Aorta (tissue), 5 donors: Measurements from ENCODE around the gene IPP. TPM values are rescaled to one million over a fixed set of nuclear protein-coding genes. Genes with fewer than 3 reads are reported as not detected.
"Not testable (repeated sequence)": the region's sequence is repeated elsewhere in the genome, so short reads cannot be mapped to it uniquely, and the experiment has no call there.

ENCODE experiments used
- ATAC-seq: fragments of 200-7000 bp; cut with Tn5 transposase; one replicate; pipeline ENCODE4 v1.9.1; 2022; ENCODE audit warnings: moderate library complexity; ENCODE audit not compliant: low FRiP score
- DNase-seq, 2 donors: peaks; one replicate each; pipeline ENCODE4 v3.0.0-alpha.2; 2020
- H3K27ac ChIP-seq, 2 donors: one replicate each; pipeline ENCODE4 v1.5.1; 2013; ENCODE audit warnings: low read length in 2 of 2, mild to moderate bottlenecking in 2 of 2, moderate library complexity in 2 of 2, control low read depth in 1 of 2, inconsistent platforms in 1 of 2, low read depth in 1 of 2
- H3K27me3 ChIP-seq, 2 donors: one replicate each; pipeline ENCODE4 v1.6.1; 2013; ENCODE audit warnings: control low read depth in 1 of 2, low read length in 1 of 2, mild to moderate bottlenecking in 1 of 2, moderate library complexity in 1 of 2; ENCODE audit not compliant: insufficient read depth in 2 of 2, control insufficient read depth in 1 of 2
- H3K36me3 ChIP-seq, 2 donors: one replicate each; pipeline ENCODE4 v1.6.1; 2013; ENCODE audit warnings: control low read depth in 1 of 2, low read length in 1 of 2, mild to moderate bottlenecking in 1 of 2; ENCODE audit not compliant: insufficient read depth in 2 of 2, control insufficient read depth in 1 of 2
- H3K4me1 ChIP-seq, 2 donors: one replicate each; pipeline ENCODE4 v1.6.1; 2013; ENCODE audit warnings: low read length in 2 of 2, control low read depth in 1 of 2, mild to moderate bottlenecking in 1 of 2, moderate library complexity in 1 of 2; ENCODE audit not compliant: insufficient read depth in 2 of 2, control insufficient read depth in 1 of 2
- H3K4me3 ChIP-seq, 2 donors: one replicate each; pipeline ENCODE4 v1.5.1; 2013; ENCODE audit warnings: low read length in 2 of 2, control low read depth in 1 of 2, mild to moderate bottlenecking in 1 of 2
- H3K9me3 ChIP-seq: one replicate; pipeline ENCODE4 v1.6.1; 2013; ENCODE audit warnings: mild to moderate bottlenecking, low read length; ENCODE audit not compliant: control insufficient read depth
- WGBS, 2 donors: extraction: QIAGEN DNeasy Blood & Tissue Kit; methylation state at CpG; one replicate each; pipeline ENCODE4 v1.1.7; 2013; 5-methylcytosine and 5-hydroxymethylcytosine counted together
- intact Hi-C, 2 donors: fragments of 100-400 bp; cut with DNase I; formaldehyde crosslinking; loops; one replicate each; pipeline versions ENCODE4 v1.14.2 to v1.15.0; 2022
- polyA plus RNA-seq, 2 donors: library from polyadenylated mRNA; stranded (reverse); fragments of 200-250 nt; gene quantifications; one replicate each; pipeline ENCODE4 v1.2.3, GENCODE V29; 2013
- total RNA-seq, 2 donors: library from RNA; stranded (reverse); fragmentation: NEBNext Ultra II Directional; extraction: Animal tissue kit (Norgen Biotek cat#: 25700); gene quantifications; one replicate each; pipeline ENCODE4 v1.2.1, GENCODE V29; 2021
- donor health status: healthy with polysubstance abuse.
- donor health status: Bipolar disorder and iron deficiency.
- donor health status: DM: no; HTN: no; CAD: no.
- donor health status: DM: no; HTN: no; CAD: no.
- donor health status: DM: yes; HTN: yes; CAD: no.

Gene IPP
- total and polyA plus RNA-seq, 4 donors = 3.9 to 14.2 (median 6.9) TPM

- Histone ChIP-seq H3K27ac (no peak overlapping the region), H3K4me1 (no peaks in the 10 kb centered on the region)
- intact Hi-C loops = loop anchor here in 1 of 2 donors (5.0 kb wide), 1 partner anchor 50 kb away; the partner anchor contains the start of gene MAST2
These were observed 2.1 kb upstream of the IPP start for GRCh38 chr1:45752441-45753052.

DNA sequence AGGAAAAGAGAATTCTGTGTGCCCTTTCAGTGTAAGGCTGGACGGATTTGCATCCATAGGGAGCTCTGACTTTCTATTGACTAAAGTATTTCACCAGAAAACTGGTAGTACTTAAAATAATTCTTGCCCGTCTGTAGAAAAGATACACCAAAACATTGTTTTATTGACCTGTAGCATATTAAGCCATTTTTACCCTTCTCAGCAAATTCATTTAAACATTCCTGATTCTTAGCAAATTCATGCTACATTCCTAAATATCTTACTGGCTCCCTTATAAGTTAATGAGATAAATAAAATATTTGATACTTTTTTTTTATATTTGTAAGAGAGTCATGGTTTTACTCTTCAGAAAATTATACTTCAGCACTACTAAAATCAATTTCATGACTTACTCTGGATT lies 1.6 kb upstream of the IPP start:
- H3K9me3 ChIP-seq = no peaks in the 10 kb centered on the region
- H3K4me3 ChIP-seq = no peak overlapping the region
- DNase-seq (no peak), ATAC-seq (no peak)
- no peaks in the 10 kb centered on the region for H3K4me1 ChIP-seq
- no peak overlapping the region for H3K27ac ChIP-seq
- no peaks in the 10 kb centered on the region for H3K36me3 ChIP-seq
- H3K27me3 ChIP-seq = no peaks in the 10 kb centered on the region
- WGBS, 2 donors = 89 to 93% methylated on average over 2 of the region's 2 CpGs
- intact Hi-C loops = loop anchor here in 1 of 2 donors (5.0 kb wide), 1 partner anchor 50 kb away; the partner anchor contains the start of gene MAST2

More at GRCh38 chr1:45752441-45753052, 2.1 kb upstream of the IPP start:
- H3K27me3 ChIP-seq = no peaks in the 10 kb centered on the region
- H3K4me3 ChIP-seq = no peak overlapping the region
- no peaks in the 10 kb centered on the region for H3K36me3 ChIP-seq
- 86 to 93% methylated on average over 2 of the region's 2 CpGs for WGBS, 2 donors
- DNase-seq (no peak), ATAC-seq (no peak)
- H3K9me3 ChIP-seq = no peaks in the 10 kb centered on the region

- 80 to 84% methylated on average over 24 of the region's 24 CpGs for WGBS, 2 donors
- intact Hi-C loops = loop anchor here (2.0 to 5.0 kb wide), 3 partner anchors 51 to 62 kb away; partner anchors contain the start of genes MAST2 (in 2 of the 2) and TMEM69 (in 1 of the 2)
These were observed 786 bp upstream of the IPP start for GRCh38 chr1:45751039-45751838.

GRCh38 chr1:45746922-45747321 lies 3.5 kb downstream of the IPP start:
- no peaks in the 10 kb centered on the region for H3K9me3 ChIP-seq
- H3K36me3 ChIP-seq = no peaks in the 10 kb centered on the region
- DNase-seq (no peak), ATAC-seq (no peak)
- 93 to 95% methylated on average over 12 of the region's 12 CpGs for WGBS, 2 donors
- H3K27me3 ChIP-seq = no peaks in the 10 kb centered on the region
- no peak overlapping the region for H3K4me3 ChIP-seq
- intact Hi-C loops = no loop called here
- H3K27ac ChIP-seq = no peak overlapping the region
- no peaks in the 10 kb centered on the region for H3K4me1 ChIP-seq

More at GRCh38 chr1:45751039-45751838, 786 bp upstream of the IPP start:
- H3K27ac ChIP-seq = peak overlapping the region; percentile 14 to 96
- not testable (repeated sequence) for H3K36me3 ChIP-seq, DNase-seq, H3K9me3 ChIP-seq, H3K4me1 ChIP-seq, ATAC-seq, H3K27me3 ChIP-seq
- peak overlapping the region; percentile 28 for H3K4me3 ChIP-seq

DNA sequence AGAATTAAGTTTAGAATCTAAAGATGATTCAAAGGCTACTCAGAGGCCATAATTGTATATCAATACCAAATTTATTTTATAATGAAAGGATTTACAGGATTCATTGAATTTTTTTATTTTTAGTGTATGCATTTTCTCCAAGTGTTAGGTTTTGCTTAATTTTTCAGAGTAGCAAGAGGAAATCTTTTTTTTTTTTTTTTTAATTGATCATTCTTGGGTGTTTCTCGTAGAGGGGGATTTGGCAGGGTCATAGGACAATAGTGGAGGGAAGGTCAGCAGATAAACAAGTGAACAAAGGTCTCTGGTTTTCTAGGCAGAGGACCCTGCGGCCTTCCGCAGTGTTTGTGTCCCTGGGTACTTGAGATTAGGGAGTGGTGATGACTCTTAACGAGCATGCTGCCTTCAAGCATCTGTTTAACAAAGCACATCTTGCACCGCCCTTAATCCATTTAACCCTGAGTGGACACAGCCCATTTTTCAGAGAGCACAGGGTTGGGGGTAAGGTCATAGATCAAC lies 10.8 kb downstream of the IPP start:
- H3K36me3 ChIP-seq, intact Hi-C loops, H3K27me3 ChIP-seq, H3K9me3 ChIP-seq, DNase-seq, H3K27ac ChIP-seq, H3K4me3 ChIP-seq, ATAC-seq, H3K4me1 ChIP-seq: not testable (repeated sequence)
- WGBS, 2 donors = 84 to 92% methylated on average over 2 to 5 of the region's 5 CpGs

GRCh38 chr1:45739137-45739536 lies 11.3 kb downstream of the IPP start:
- no peak for ATAC-seq
- no peak overlapping the region for H3K4me3 ChIP-seq
- DNase-seq = no peak
- 95 to 98% methylated on average over 4 of the region's 4 CpGs for WGBS, 2 donors
- intact Hi-C loops = no loop called here
- no peaks in the 10 kb centered on the region for H3K4me1 ChIP-seq
- H3K27me3 ChIP-seq = no peaks in the 10 kb centered on the region
- H3K27ac ChIP-seq = no peak overlapping the region
- no peaks in the 10 kb centered on the region for H3K36me3 ChIP-seq
- H3K9me3 ChIP-seq = no peaks in the 10 kb centered on the region

GRCh38 chr1:45730780-45731319 lies 19.6 kb downstream of the IPP start:
- H3K36me3 ChIP-seq = peaks cover 0 to 2% of the 10 kb centered on the region in 2 donors
- ATAC-seq (no peak), DNase-seq (no peak)
- WGBS, 2 donors = 93 to 99% methylated on average over 1 of the region's 1 CpG
- no peaks in the 10 kb centered on the region for H3K4me1 ChIP-seq
- H3K9me3 ChIP-seq = no peaks in the 10 kb centered on the region
- H3K27ac ChIP-seq = no peak overlapping the region
- no peak overlapping the region for H3K4me3 ChIP-seq
- intact Hi-C loops = no loop called here
- H3K27me3 ChIP-seq = no peaks in the 10 kb centered on the region

DNA sequence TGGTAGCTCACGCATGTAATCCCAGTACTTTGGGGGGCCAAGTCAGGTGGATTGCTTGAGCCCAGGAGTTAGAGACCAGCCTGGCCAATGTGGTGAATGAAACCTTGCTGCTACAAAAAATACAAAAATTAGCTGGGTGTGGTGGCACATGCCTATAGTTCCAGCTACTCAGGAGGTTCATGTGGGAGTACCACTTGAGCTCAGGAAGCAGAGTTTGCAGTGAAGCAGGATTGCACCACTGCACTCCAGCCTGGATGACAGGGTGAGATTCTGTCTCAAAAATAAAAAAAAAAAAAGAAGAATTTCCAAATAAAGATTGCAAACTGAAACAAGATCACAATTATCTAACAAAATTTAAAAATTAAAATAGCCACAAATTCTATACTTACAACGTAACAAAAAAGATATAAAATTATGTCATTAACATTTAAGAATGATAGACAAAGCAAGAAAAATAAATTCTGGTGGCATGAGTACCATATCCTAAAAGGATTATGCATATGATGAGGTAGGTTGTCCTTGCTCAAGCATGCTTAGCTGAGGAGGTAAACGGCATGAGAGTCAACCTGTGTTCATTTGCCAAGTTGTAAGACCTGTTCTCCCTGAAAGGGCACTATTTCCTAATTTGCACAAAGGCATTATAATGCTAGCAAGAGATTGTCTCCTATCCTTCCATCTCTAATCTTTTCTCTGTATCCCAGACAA lies 20.2 kb downstream of the IPP start:
- DNase-seq (no peak), ATAC-seq (no peak)
- Histone ChIP-seq H3K27ac (no peak overlapping the region), H3K36me3 (peaks cover 0 to 2% of the 10 kb centered on the region in 2 donors), H3K9me3 (no peaks in the 10 kb centered on the region), H3K27me3 (no peaks in the 10 kb centered on the region), H3K4me1 (no peaks in the 10 kb centered on the region), H3K4me3 (no peak overlapping the region)
- intact Hi-C loops = no loop called here
- WGBS, 2 donors = 78 to 79% methylated on average over 3 of the region's 3 CpGs
